ENCODE measurements around the gene CTTNBP2NL. TPM values are rescaled to one million over a fixed set of nuclear protein-coding genes. Genes with fewer than 3 reads are reported as not detected.

Gene CTTNBP2NL
- total and polyA plus RNA-seq, 2 experiments from 2014 or later: 19.2 to 38.4 TPM

DNA sequence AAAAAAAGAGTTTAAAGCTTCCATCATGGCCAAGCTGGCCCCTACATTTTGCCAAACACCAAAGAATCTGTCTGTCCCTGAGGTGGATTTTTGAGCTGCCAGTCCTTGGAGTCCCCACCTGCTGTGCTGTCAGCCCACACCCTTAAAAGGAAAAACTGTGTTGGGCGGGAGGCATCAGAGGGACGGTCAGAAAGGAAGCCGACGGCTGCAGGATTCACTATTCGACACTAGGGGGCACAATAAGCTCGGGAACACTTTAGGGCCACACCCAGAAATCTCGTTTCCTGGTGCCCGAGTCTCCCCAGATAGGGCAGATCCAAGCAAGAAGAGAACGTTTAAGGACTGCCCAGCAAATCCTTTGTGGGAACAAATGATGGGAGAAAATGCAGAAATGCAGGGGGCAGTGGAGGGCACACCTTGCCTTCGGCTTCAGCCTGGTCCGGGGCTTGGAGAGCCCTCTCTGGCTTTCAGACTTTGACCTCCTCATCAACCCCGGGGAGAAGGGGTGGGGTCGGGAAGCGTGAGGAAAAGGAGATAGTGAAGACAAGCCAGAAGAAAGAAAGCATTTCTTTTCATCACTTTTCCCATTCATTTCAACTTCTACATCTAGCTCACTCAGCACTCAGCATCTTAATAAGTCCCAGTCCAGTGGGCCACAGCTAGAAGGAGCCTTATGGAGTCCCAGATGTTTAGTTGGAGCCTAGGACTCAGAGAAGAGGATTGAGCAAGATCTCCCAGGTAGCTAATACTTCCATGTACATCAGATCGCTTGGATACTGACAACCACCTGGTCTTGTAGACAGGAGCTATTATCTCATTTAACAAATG, 5.0 kb upstream of the CTTNBP2NL start:
- TF ChIP-seq EZH2phosphoT487 (IDR thresholded peaks at IDR 0.05; ENCODE audit: insufficient read depth, low read depth): no peak
- no peak for TF ChIP-seq EZH2 (IDR thresholded peaks at IDR 0.05; ENCODE audit: insufficient read depth, poor library complexity, severe bottlenecking)
- peak overlapping the region; percentile 92 for H3K4me2 ChIP-seq (ENCODE audit: unreplicated experiment)
- peak overlapping the region; percentile 64 for H3K9ac ChIP-seq
- H3K4me1 ChIP-seq (ENCODE audit: insufficient read depth): peaks cover 42% of the 10 kb centered on the region
- no peaks in the 10 kb centered on the region for H4K20me1 ChIP-seq (ENCODE audit: insufficient read depth)
- H3F3A ChIP-seq (ENCODE audit: insufficient read depth): peaks cover 35% of the 10 kb centered on the region
- H3K4me3 ChIP-seq: peak overlapping the region; percentile 73
- peaks cover 16% of the 10 kb centered on the region for H3K79me2 ChIP-seq (ENCODE audit: insufficient read depth)
- H3K36me3 ChIP-seq (ENCODE audit: low read depth): no peaks in the 10 kb centered on the region
- no peaks in the 10 kb centered on the region for H3K9me2 ChIP-seq (ENCODE audit: insufficient read depth)
- 2 to 5% methylated on average over 14 to 15 of the region's 15 CpGs for WGBS, 2 experiments (ENCODE audit: low coverage in 1 of 2, low lambda C conversion rate in 2 of 2, missing lambda C conversion rate in 2 of 2)
- DNase-seq: peak; percentile 95
- H3K27me3 ChIP-seq (replicated peaks; ENCODE audit: insufficient read depth): no peaks in the 10 kb centered on the region
- in situ Hi-C loops (cut with MboI): loop anchor here (10.0 kb wide), 2 partner anchors 74 to 224 kb away; partner anchors contain the start of genes CAPZA1 and ST7L
- peak overlapping the region; percentile 50 for H3K27ac ChIP-seq
- no peaks in the 10 kb centered on the region for H3K9me3 ChIP-seq (ENCODE audit: low read depth)
- H2AFZ ChIP-seq: peak overlapping the region; percentile 94

- TF ChIP-seq EZH2phosphoT487 (IDR thresholded peaks at IDR 0.05; ENCODE audit: insufficient read depth, low read depth) (no peak), EZH2 (IDR thresholded peaks at IDR 0.05; ENCODE audit: insufficient read depth, poor library complexity, severe bottlenecking) (no peak)
- Histone ChIP-seq H3K4me2 (ENCODE audit: unreplicated experiment) (peak overlapping the region; percentile 92), H4K20me1 (ENCODE audit: insufficient read depth) (no peaks in the 10 kb centered on the region), H3F3A (ENCODE audit: insufficient read depth) (peaks cover 35% of the 10 kb centered on the region), H3K4me1 (ENCODE audit: insufficient read depth) (peaks cover 42% of the 10 kb centered on the region), H3K36me3 (ENCODE audit: low read depth) (no peaks in the 10 kb centered on the region), H3K9me2 (ENCODE audit: insufficient read depth) (no peaks in the 10 kb centered on the region), H3K79me2 (ENCODE audit: insufficient read depth) (peaks cover 21% of the 10 kb centered on the region), H3K9ac (peak overlapping the region; percentile 64), H2AFZ (peak overlapping the region; percentile 94), H3K27ac (peak overlapping the region; percentile 50; the same call in 1 of the 2 replicates), H3K4me3 (peak overlapping the region; percentile 73), H3K9me3 (ENCODE audit: low read depth) (no peaks in the 10 kb centered on the region), H3K27me3 (replicated peaks; ENCODE audit: insufficient read depth) (no peaks in the 10 kb centered on the region)
- in situ Hi-C loops (cut with MboI): loop anchor here (10.0 kb wide), 2 partner anchors 73 to 223 kb away; partner anchors contain the start of genes CAPZA1 and ST7L
- DNase-seq: no peak
- 74 to 80% methylated on average over 11 of the region's 11 CpGs for WGBS, 2 experiments (ENCODE audit: low coverage in 1 of 2, low lambda C conversion rate in 2 of 2, missing lambda C conversion rate in 2 of 2)
Observed at GRCh38 chr1:112391603-112391940, 4.4 kb upstream of the CTTNBP2NL start.

DNA sequence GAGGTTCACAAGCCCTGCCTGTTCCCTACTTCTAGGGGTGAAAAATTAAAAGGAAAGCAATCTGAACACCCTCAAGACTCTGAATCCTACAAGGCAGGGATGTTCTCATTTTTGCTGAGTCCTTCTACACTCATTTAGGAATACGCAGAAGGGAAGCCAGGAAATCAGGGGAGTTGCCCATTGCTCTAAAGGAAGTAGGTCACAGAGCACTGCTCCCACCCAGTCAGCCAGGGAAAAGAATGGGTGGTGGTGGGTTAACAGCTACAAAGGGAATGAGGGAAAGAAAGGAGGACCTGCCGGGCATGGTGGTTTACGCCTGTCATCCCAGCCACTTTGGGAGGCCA, 2.4 kb upstream of the CTTNBP2NL start:
- H3K9me2 ChIP-seq (ENCODE audit: insufficient read depth): no peaks in the 10 kb centered on the region
- TF ChIP-seq EZH2 (IDR thresholded peaks at IDR 0.05; ENCODE audit: insufficient read depth, poor library complexity, severe bottlenecking) (no peak), EZH2phosphoT487 (IDR thresholded peaks at IDR 0.05; ENCODE audit: insufficient read depth, low read depth) (no peak)
- peak overlapping the region; percentile 47 for H3K4me3 ChIP-seq
- H3K79me2 ChIP-seq (ENCODE audit: insufficient read depth): peaks cover 42% of the 10 kb centered on the region
- peak overlapping the region; percentile 71 for H3K9ac ChIP-seq
- WGBS, 2 experiments (ENCODE audit: low coverage in 1 of 2, low lambda C conversion rate in 2 of 2, missing lambda C conversion rate in 2 of 2): 7 to 14% methylated on average over 3 of the region's 3 CpGs
- DNase-seq: peak; percentile 63
- H3K4me2 ChIP-seq (ENCODE audit: unreplicated experiment): peak overlapping the region; percentile 62
- no peaks in the 10 kb centered on the region for H4K20me1 ChIP-seq (ENCODE audit: insufficient read depth)
- H3K27ac ChIP-seq: peak overlapping the region; percentile 93
- in situ Hi-C loops (cut with MboI): loop anchor here (10.0 kb wide), 2 partner anchors 71 to 221 kb away; partner anchors contain the start of genes CAPZA1 and ST7L
- peaks cover 54% of the 10 kb centered on the region for H3K4me1 ChIP-seq (ENCODE audit: insufficient read depth)
- peak overlapping the region; percentile 76 for H2AFZ ChIP-seq
- H3K36me3 ChIP-seq (ENCODE audit: low read depth): no peaks in the 10 kb centered on the region
- no peaks in the 10 kb centered on the region for H3K27me3 ChIP-seq (replicated peaks; ENCODE audit: insufficient read depth)
- H3F3A ChIP-seq (ENCODE audit: insufficient read depth): peaks cover 34% of the 10 kb centered on the region
- no peaks in the 10 kb centered on the region for H3K9me3 ChIP-seq (ENCODE audit: low read depth)

DNA sequence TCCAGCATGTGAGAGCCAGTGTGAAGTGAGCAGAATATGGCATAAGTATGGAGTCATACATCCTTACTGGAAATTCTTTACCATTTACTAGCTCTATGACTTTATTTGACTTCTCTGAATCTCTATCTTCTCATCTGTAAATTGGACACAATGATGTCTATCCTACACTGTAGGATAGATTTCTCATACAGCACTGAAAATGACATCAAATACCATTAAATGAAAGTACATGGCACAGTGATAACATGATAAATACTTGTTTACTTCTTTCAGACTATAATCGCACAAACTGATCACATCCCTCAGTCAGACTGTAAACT, 1.3 kb upstream of the CTTNBP2NL start:
- WGBS, 2 experiments (ENCODE audit: low coverage in 1 of 2, low lambda C conversion rate in 2 of 2, missing lambda C conversion rate in 2 of 2): 97 to 100% methylated on average over 1 of the region's 1 CpG
- Histone ChIP-seq H3K9me2 (ENCODE audit: insufficient read depth) (no peaks in the 10 kb centered on the region), H3K79me2 (ENCODE audit: insufficient read depth) (peaks cover 53% of the 10 kb centered on the region), H2AFZ (peak overlapping the region; percentile 81), H3F3A (ENCODE audit: insufficient read depth) (peaks cover 29% of the 10 kb centered on the region), H3K36me3 (ENCODE audit: low read depth) (no peaks in the 10 kb centered on the region), H3K4me3 (peak overlapping the region; percentile 97), H3K27ac (peak overlapping the region; percentile 93), H3K4me2 (ENCODE audit: unreplicated experiment) (peak overlapping the region; percentile 94), H3K9me3 (ENCODE audit: low read depth) (no peaks in the 10 kb centered on the region), H3K4me1 (ENCODE audit: insufficient read depth) (peaks cover 50% of the 10 kb centered on the region), H3K9ac (peak overlapping the region; percentile 83), H4K20me1 (ENCODE audit: insufficient read depth) (no peaks in the 10 kb centered on the region), H3K27me3 (replicated peaks; ENCODE audit: insufficient read depth) (no peaks in the 10 kb centered on the region)
- DNase-seq: no peak
- in situ Hi-C loops (cut with MboI): loop anchor here (10.0 kb wide), 2 partner anchors 70 to 220 kb away; partner anchors contain the start of genes CAPZA1 and ST7L
- no peak for TF ChIP-seq EZH2phosphoT487 (IDR thresholded peaks at IDR 0.05; ENCODE audit: insufficient read depth, low read depth)
- no peak for TF ChIP-seq EZH2 (IDR thresholded peaks at IDR 0.05; ENCODE audit: insufficient read depth, poor library complexity, severe bottlenecking)

All from GM23248 (cell line).